ENCODE results near the gene SPRTN.

- TF ChIP-seq, protein P1, sequence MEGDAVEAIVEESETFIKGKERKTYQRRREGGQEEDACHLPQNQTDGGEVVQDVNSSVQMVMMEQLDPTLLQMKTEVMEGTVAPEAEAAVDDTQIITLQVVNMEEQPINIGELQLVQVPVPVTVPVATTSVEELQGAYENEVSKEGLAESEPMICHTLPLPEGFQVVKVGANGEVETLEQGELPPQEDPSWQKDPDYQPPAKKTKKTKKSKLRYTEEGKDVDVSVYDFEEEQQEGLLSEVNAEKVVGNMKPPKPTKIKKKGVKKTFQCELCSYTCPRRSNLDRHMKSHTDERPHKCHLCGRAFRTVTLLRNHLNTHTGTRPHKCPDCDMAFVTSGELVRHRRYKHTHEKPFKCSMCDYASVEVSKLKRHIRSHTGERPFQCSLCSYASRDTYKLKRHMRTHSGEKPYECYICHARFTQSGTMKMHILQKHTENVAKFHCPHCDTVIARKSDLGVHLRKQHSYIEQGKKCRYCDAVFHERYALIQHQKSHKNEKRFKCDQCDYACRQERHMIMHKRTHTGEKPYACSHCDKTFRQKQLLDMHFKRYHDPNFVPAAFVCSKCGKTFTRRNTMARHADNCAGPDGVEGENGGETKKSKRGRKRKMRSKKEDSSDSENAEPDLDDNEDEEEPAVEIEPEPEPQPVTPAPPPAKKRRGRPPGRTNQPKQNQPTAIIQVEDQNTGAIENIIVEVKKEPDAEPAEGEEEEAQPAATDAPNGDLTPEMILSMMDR (conservative IDR thresholded peaks at IDR 0.05; ENCODE audit: low read length), result no peak
- no peak for TF ChIP-seq EZH2phosphoT487 (IDR thresholded peaks at IDR 0.05; ENCODE audit: borderline replicate concordance)
These were observed 43.6 kb downstream of the SPRTN start for GRCh38 chr1:231381729-231382128.

Measured in Loucy (cell line).